Neural cell (in vitro differentiated cells): ENCODE data around the gene PRRT1B. TPM values are rescaled to one million over a fixed set of nuclear protein-coding genes. Genes with fewer than 3 reads are reported as not detected.

Experiments used
- H2AFZ ChIP-seq: fragments of 200-600, 300-800 bp; sonication (generic), shearing (Covaris generic); 2 replicates; pipeline ENCODE4 v1.6.0; 2014; ENCODE audit warnings: low read depth, mild to moderate bottlenecking, antibody characterized with exemption, low read length, moderate library complexity
- H3F3A ChIP-seq: fragments of 200-600 bp; shearing (Covaris generic); 2 replicates; pipeline ENCODE4 v1.6.1; 2016; ENCODE audit warnings: mild to moderate bottlenecking, moderate library complexity, mixed read lengths, antibody characterized with exemption, low read length; ENCODE audit not compliant: insufficient read depth, poor library complexity, severe bottlenecking
- H3K27ac ChIP-seq: fragments of 200-600, 300-800 bp; sonication (generic), shearing (Covaris generic); 2 replicates; pipeline ENCODE4 v1.5.1; 2014; ENCODE audit warnings: mild to moderate bottlenecking, low read length, moderate library complexity
- H3K27me3 ChIP-seq: fragments of 300-800, 200-600 bp; sonication (generic), shearing (Covaris generic); 2 replicates; pipeline ENCODE4 v1.6.0; 2014; ENCODE audit warnings: mild to moderate bottlenecking, low read depth, low read length, moderate library complexity; ENCODE audit not compliant: insufficient read depth
- H3K36me3 ChIP-seq: fragments of 300-800, 200-600 bp; sonication (generic), shearing (Covaris generic); 2 replicates; pipeline ENCODE4 v1.5.1; 2014; ENCODE audit warnings: mild to moderate bottlenecking, antibody characterized with exemption, low read length, moderate library complexity; ENCODE audit not compliant: insufficient read depth
- H3K4me2 ChIP-seq: fragments of 300-800, 200-600 bp; sonication (generic), shearing (Covaris generic); 2 replicates; pipeline ENCODE4 v1.6.0; 2014; ENCODE audit warnings: mild to moderate bottlenecking, low read length
- H3K4me3 ChIP-seq: fragments of 300-800, 200-600 bp; sonication (generic), shearing (Covaris generic); 2 replicates; pipeline ENCODE4 v1.5.1; 2014; ENCODE audit warnings: mild to moderate bottlenecking, low read length, moderate library complexity
- H3K79me2 ChIP-seq: fragments of 200-600 bp; shearing (Covaris generic); replicated peaks from 2 replicates; pipeline ENCODE4 v1.6.0; 2014; ENCODE audit warnings: mild to moderate bottlenecking, low read length, moderate library complexity; ENCODE audit not compliant: insufficient read depth
- H3K9ac ChIP-seq: fragments of 300-800, 200-600 bp; sonication (generic), shearing (Covaris generic); 2 replicates; pipeline ENCODE4 v1.6.1; 2016; ENCODE audit warnings: mild to moderate bottlenecking, low read length, mixed read lengths
- H3K9me2 ChIP-seq: fragments of 200-600 bp; shearing (Covaris generic); 2 replicates; pipeline ENCODE4 v1.6.1; 2016; ENCODE audit warnings: mild to moderate bottlenecking, low read length, mixed read lengths; ENCODE audit not compliant: insufficient read depth
- H3K9me3 ChIP-seq: fragments of 200-600, 300-800 bp; sonication (generic), shearing (Covaris generic); 2 replicates; pipeline ENCODE4 v1.6.1; 2016; ENCODE audit warnings: mild to moderate bottlenecking, mixed run types, low read length, moderate library complexity, mixed read lengths
- H4K20me1 ChIP-seq: fragments of 200-600 bp; shearing (Covaris generic); 2 replicates; pipeline ENCODE4 v1.6.1; 2016; ENCODE audit warnings: mild to moderate bottlenecking, mixed run types; ENCODE audit not compliant: insufficient read depth
- CTCF ChIP-seq: fragments of 450-650 bp; IDR thresholded peaks from 2 replicates; pipeline ENCODE4 v1.5.1; 2014; ENCODE audit warnings: antibody characterized with exemption, mild to moderate bottlenecking, moderate library complexity; ENCODE audit not compliant: poor library complexity, severe bottlenecking
- EP300 ChIP-seq: fragments of 450-650 bp; conservative IDR thresholded peaks from 2 replicates; pipeline ENCODE4 v1.6.1; 2014; ENCODE audit warnings: antibody characterized with exemption, mild to moderate bottlenecking, moderate library complexity; ENCODE audit not compliant: poor library complexity, severe bottlenecking
- EZH2 ChIP-seq: fragments of 200-600, 300-800 bp; shearing (Covaris generic), sonication (generic); IDR thresholded peaks from 2 replicates; pipeline ENCODE4 v1.6.1; 2014; ENCODE audit warnings: antibody characterized with exemption, low read length, borderline replicate concordance, mild to moderate bottlenecking; ENCODE audit not compliant: insufficient read depth, poor library complexity, severe bottlenecking
- MXI1 ChIP-seq: fragments of 450-650 bp; conservative IDR thresholded peaks from 2 replicates; pipeline ENCODE4 v1.6.1; 2014; ENCODE audit warnings: antibody characterized with exemption, mild to moderate bottlenecking; ENCODE audit not compliant: poor library complexity, severe bottlenecking
- POLR2AphosphoS5 ChIP-seq: IDR thresholded peaks from 2 replicates; pipeline ENCODE4 v1.6.1; 2012
- RAD21 ChIP-seq: fragments of 450-650 bp; conservative IDR thresholded peaks from 2 replicates; pipeline ENCODE4 v1.6.1; 2014; ENCODE audit warnings: antibody characterized with exemption, mild to moderate bottlenecking, moderate library complexity
- REST ChIP-seq: IDR thresholded peaks from 2 replicates; pipeline ENCODE4 v1.6.1; 2012; ENCODE audit warnings: borderline replicate concordance
- SMC3 ChIP-seq: fragments of 450-650 bp; conservative IDR thresholded peaks from 2 replicates; pipeline ENCODE4 v1.6.1; 2014; ENCODE audit warnings: antibody characterized with exemption, mild to moderate bottlenecking, moderate library complexity; ENCODE audit not compliant: poor library complexity
- TAF1 ChIP-seq: IDR thresholded peaks from 2 replicates; pipeline ENCODE4 v1.6.1; 2012; ENCODE audit warnings: low read depth
- polyA plus RNA-seq: library from polyadenylated mRNA; depleted of rRNA; stranded (reverse); fragments of >200 nt; gene quantifications from 2 replicates; pipeline ENCODE4 v1.2.3, GENCODE V29; 2014

The PRRT1B gene
- polyA plus RNA-seq, 1 donor from 2014 or later, result not detected

- Histone ChIP-seq H2AFZ (no peak overlapping the region), H3K9ac (no peak overlapping the region), H3K27me3 (peaks cover 29% of the 10 kb centered on the region), H3F3A (no peaks in the 10 kb centered on the region), H3K4me3 (no peak overlapping the region), H3K9me3 (peaks cover 5% of the 10 kb centered on the region), H3K27ac (no peak overlapping the region), H3K36me3 (no peaks in the 10 kb centered on the region), H3K4me2 (no peak overlapping the region), H3K9me2 (no peaks in the 10 kb centered on the region), H4K20me1 (no peaks in the 10 kb centered on the region), H3K79me2 (no peaks in the 10 kb centered on the region)
- TF ChIP-seq SMC3, result no peak
- TF ChIP-seq MXI1, result no peak
- TF ChIP-seq EZH2, result no peak
- no peak for TF ChIP-seq POLR2AphosphoS5
- no peak for TF ChIP-seq RAD21
- TF ChIP-seq EP300, result no peak
- TF ChIP-seq CTCF, result no peak
- no peak for TF ChIP-seq REST
Observed at GRCh38 chr9:131554843-131555351, 9.6 kb downstream of the PRRT1B start.

- no peak for TF ChIP-seq RAD21
- TF ChIP-seq CTCF, result no peak
- no peak for TF ChIP-seq TAF1
- TF ChIP-seq MXI1, result no peak
- no peak for TF ChIP-seq EZH2
- no peak for TF ChIP-seq POLR2AphosphoS5
- no peak for TF ChIP-seq REST
- TF ChIP-seq EP300, result no peak
- TF ChIP-seq SMC3, result no peak
- Histone ChIP-seq H3K4me3 (no peak overlapping the region), H3F3A (no peaks in the 10 kb centered on the region), H3K27ac (no peak overlapping the region), H3K9ac (no peak overlapping the region), H3K9me2 (no peaks in the 10 kb centered on the region), H4K20me1 (no peaks in the 10 kb centered on the region), H2AFZ (no peak overlapping the region), H3K4me2 (no peak overlapping the region), H3K9me3 (peaks cover 5% of the 10 kb centered on the region), H3K79me2 (no peaks in the 10 kb centered on the region), H3K36me3 (no peaks in the 10 kb centered on the region), H3K27me3 (peaks cover 29% of the 10 kb centered on the region)
Observed at GRCh38 chr9:131555841-131556673, 10.7 kb downstream of the PRRT1B start.
